NCI-H345 treated with DMSO at 0.1 percent for 48 hours (cell line): ENCODE data around the gene STRADB.
"Not testable (repeated sequence)": the region's sequence is repeated elsewhere in the genome, so short reads cannot be mapped to it uniquely, and the experiment has no call there.

Source experiments
- DNase-seq: peaks from one replicate; lab custom pipeline; 2025; ENCODE audit not compliant: unreplicated experiment; lab: John Stamatoyannopoulos, UW

The STRADB gene

DNA sequence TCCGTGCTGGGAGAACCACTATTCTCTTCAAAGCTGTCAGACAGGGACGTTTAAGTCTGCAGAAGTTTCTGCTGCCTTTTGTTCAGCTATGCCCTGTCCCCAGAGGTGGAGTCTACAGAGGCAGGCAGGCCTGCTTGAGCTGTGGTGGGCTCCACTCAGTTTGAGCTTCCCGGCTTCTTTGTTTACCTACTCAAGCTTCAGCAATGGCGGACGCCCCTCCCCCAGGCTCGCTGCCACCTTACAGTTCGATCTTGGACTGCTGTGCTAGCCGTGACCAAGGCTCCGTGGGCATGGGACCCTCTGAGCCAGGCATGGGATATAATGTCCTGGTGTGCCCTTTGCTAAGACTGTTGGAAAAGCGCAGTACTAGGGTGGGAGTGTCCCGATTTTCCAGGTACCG is 21.2 kb upstream of the STRADB start:
- not testable (repeated sequence) for DNase-seq

DNA sequence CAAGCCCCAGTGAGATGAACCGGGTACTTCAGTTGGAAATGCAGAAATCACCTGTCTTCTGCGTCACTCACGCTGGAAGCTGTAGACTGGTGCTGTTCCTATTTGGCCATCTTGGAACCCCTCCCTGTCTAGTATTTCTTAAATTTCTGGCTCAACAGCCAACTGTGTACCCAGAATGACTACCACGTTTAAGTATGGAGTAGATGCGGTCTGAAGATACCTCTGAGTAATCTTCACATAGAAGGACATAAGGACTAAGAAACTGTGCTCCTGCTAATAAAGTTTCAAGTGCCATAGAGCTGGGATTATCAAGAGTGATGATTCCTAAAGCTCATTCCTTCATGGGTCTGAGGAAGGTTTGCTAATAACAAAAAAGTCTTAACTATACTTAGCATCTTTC is 20.7 kb upstream of the STRADB start:
- DNase-seq, result no peak

- DNase-seq, result no peak
Observed at GRCh38 chr2:201432038-201432620, 19.4 kb upstream of the STRADB start.

GRCh38 chr2:201432621-201433393 is 18.7 kb upstream of the STRADB start:
- DNase-seq, result no peak

- DNase-seq, result no peak
Observed at GRCh38 chr2:201433394-201433995, 18.0 kb upstream of the STRADB start.

GRCh38 chr2:201436141-201436540 is 15.4 kb upstream of the STRADB start:
- DNase-seq, result no peak

- not testable (repeated sequence) for DNase-seq
Observed at GRCh38 chr2:201439336-201439922, 12.1 kb upstream of the STRADB start.

DNA sequence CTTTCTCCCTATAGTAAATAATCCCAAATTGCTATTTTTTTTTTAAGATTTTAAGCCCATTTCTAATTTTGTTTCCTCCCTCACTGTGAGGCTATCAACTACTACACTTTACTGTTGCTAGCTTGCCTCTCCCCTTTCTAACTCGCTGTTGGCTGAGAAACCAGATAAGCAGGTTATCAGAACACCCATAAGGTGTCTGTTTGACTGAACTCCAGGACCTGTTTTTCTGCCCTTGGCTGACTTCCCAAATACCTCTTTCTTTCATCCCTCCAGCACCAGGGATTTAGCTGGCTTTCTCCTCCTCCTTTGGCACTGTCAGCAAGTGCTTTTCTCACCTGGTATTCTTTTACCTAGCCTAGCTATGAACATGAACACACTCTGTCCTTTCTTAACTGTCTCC is 11.4 kb upstream of the STRADB start:
- peak; percentile 35 for DNase-seq

GRCh38 chr2:201441409-201441808 is 10.1 kb upstream of the STRADB start:
- DNase-seq, result no peak

DNA sequence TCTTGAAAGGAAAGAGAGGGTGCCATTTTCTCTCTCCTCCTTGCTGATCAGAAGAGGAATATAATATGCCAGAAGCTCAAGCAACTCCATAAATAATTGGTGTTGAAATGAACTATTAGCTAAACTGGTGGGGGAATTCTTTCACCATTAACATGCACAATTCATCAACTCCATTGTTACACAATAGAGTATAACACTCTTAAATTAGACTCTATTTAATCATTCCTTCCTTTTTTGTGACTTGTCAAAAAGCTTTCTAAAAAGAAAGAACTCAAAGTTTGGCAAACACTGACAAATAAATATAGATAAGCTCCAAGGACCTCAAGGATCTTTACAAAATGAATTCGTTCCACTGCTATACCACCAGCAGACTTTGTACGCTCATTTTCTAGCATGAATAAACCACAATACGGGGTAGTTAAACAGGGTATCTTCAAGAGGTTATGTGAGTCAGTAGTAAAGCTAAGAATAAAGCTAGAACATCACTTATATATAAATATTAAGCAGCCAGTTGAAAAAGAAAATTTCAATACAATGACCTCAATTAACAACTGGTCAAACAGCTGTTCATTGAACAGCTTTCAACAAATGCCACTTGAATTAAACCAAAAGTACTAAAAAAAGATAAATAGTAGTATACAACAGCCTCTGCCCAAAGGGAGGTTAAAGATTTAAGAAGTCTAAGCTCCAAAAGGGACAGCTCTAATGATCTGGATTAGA is 6.6 kb upstream of the STRADB start:
- DNase-seq, result no peak

GRCh38 chr2:201447086-201447485 is 4.5 kb upstream of the STRADB start:
- no peak for DNase-seq

DNA sequence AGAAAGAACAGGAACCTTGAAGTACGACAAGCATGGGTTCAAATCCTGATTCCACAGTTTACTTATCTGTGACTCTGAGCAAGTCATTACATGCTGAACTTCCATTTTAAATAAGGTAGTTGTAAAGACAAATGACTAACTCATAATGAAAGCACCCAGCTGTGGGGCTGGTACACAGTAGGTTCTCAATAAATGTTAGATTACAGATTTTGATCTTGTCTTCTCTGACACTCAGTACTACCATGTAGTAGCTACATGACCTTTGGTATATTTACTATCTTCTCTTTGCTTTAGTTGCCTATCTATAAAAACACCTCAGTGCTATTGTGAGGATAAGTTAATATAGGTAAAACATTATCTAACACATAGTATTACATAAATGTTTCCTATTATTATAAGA is 3.5 kb upstream of the STRADB start:
- no peak for DNase-seq

- no peak for DNase-seq
Observed at GRCh38 chr2:201448701-201449100, 2.8 kb upstream of the STRADB start.

- peak; percentile 38 for DNase-seq
Observed at GRCh38 chr2:201450954-201451291, 617 bp upstream of the STRADB start.

GRCh38 chr2:201452058-201452921 is 750 bp downstream of the STRADB start:
- peak; percentile 24 for DNase-seq

DNA sequence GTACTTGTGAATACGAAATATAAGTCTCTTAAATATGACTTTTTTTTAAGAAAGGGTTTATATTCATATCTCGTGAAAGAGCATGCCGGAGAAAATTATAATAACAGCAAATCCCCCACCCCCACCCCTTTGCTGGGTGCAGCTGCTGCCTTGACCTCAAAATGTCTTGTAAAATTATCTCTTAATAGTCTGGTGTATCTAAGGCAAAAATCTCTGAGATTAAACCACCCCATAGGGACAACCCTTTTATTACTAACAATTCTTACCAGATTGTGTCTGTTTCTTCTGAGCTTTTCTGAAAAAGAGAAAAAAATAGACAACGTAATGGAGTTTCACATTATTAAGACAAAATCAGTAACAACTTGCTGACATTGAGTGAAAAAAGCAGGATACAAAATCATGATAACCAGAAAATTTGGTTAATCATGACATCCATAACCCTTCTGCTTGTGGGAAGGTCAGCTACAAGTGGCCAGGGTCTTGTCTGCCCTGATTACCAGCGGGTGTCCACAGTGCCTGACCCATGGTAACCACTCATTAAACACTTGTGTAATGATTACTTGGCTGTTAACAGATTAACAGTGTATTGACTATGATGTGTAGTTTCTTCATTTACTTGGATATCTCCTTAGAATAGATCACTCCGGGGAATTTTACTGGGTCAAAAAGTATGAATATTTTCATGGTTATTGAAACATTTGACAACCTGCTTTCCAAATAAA is 1.5 kb downstream of the STRADB start:
- DNase-seq, result no peak

GRCh38 chr2:201458381-201458780 is 6.8 kb downstream of the STRADB start:
- no peak for DNase-seq

DNA sequence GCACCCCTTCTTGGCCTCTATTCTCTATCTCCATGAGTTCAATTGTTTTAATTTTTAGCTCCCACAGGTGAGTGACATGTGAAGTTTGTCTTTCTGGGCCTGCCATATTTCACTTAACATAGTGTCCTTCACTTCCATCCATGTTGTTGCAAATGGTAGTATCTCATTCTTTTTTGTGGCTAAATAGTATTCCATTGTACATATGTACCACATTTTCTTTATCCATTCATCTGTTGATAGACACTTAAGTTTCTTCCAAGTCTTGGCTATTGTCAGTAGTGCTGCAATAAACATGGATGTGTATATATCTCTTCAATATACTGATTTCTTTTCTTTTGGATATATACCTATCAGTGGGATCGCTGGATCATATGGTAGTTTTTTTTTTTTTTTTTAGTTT is 9.0 kb downstream of the STRADB start:
- DNase-seq, result no peak

DNA sequence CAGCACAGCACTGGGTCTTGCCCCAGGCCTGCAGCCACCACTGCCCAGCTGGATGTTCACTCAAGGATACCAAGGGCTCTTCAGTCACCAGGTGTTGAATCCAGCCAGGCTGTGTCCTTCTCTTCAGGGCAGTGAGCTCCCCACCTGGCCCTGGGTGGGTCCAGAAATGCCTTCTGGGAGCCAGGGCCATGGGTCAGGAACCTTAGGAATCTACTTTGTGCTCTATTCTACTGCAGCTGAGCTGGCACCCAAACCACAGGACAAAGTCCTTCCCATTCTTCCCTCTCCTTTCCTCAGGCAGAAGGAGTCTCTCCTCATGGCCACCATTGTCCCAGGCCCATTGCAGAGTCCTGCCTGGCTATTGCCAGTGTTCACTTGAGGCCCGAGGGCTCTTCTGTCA is 13.0 kb downstream of the STRADB start:
- DNase-seq, result no peak

DNA sequence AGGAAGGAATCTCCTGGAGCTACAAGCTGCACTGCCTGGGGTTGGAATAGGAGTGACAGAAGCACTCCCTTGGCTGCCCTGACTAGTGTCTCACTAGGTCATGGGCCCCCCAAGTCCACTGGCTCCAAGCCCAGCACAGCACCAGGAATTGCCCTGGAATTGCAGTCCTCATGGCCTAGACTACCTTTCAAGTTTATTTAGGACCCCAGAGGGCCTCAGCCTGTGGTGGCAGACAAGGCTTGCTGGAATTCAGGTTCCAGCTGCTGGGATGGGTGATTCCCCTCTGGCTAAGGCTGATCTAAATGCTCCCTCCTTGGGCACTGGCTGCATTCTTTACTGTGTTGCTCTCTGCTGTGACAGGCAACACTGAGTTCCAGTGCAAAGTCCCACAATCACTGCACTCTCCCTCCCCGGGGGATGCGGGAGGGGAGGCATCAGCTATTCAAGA is 14.0 kb downstream of the STRADB start:
- DNase-seq, result no peak
